ENCODE measurements around the gene NMNAT1. TPM values are rescaled to one million over a fixed set of nuclear protein-coding genes. Genes with fewer than 3 reads are reported as not detected.
"Not testable (repeated sequence)": the region's sequence is repeated elsewhere in the genome, so short reads cannot be mapped to it uniquely, and the experiment has no call there.

The NMNAT1 gene
- total RNA-seq, 1 experiment from 2014 or later: 6.8 TPM

- Histone ChIP-seq H3K4me1 (ENCODE audit: low read length) (no peaks in the 10 kb centered on the region), H3K9me3 (ENCODE audit: low read length) (no peaks in the 10 kb centered on the region), H2AFZ (ENCODE audit: low read length) (no peak overlapping the region), H3K79me2 (ENCODE audit: low read length) (no peaks in the 10 kb centered on the region), H3K4me2 (ENCODE audit: low read depth, low read length, poor library complexity, severe bottlenecking) (no peak overlapping the region), H3K4me3 (ENCODE audit: low read length) (no peak overlapping the region), H3K9ac (ENCODE audit: low read length) (no peak overlapping the region), H3K27ac (ENCODE audit: low read length) (no peak overlapping the region), H4K20me1 (ENCODE audit: insufficient read depth, low read depth, low read length) (no peaks in the 10 kb centered on the region), H3K36me3 (ENCODE audit: insufficient read depth, low read length) (no peaks in the 10 kb centered on the region), H3K9me2 (replicated peaks; ENCODE audit: insufficient read depth, low read length) (no peaks in the 10 kb centered on the region), H3K27me3 (ENCODE audit: low read length) (no peaks in the 10 kb centered on the region)
- no peak for DNase-seq
Observed at GRCh38 chr1:9990944-9991343, 47.7 kb downstream of the NMNAT1 start.

DNA sequence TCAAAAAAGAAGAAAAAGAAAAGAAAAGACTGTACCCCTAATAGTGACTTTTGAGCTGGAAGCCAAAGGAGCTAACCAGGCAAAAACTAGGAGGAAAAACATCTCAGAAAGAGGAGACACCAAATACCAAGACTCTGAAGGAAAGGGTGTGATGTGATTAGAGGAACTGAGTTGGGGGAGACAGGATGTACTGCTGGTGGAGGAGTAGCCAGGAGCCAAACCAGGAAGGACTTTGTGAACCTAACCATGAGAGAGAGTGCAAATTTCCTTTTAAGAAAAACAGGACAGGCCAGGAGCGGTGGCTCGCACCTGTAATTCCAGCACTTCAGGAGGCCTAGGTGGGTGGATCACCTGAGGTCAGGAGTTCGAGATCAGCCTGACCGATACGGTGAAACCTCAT lies 49.6 kb downstream of the NMNAT1 start:
- H3K4me2 ChIP-seq (ENCODE audit: low read depth, low read length, poor library complexity, severe bottlenecking): no peak overlapping the region
- H3K9me3 ChIP-seq (ENCODE audit: low read length): no peaks in the 10 kb centered on the region
- H2AFZ ChIP-seq (ENCODE audit: low read length): no peak overlapping the region
- H3K79me2 ChIP-seq (ENCODE audit: low read length): no peaks in the 10 kb centered on the region
- H3K9me2 ChIP-seq (replicated peaks; ENCODE audit: insufficient read depth, low read length): no peaks in the 10 kb centered on the region
- H3K36me3 ChIP-seq (ENCODE audit: insufficient read depth, low read length): no peaks in the 10 kb centered on the region
- H3K4me1 ChIP-seq (ENCODE audit: low read length): no peaks in the 10 kb centered on the region
- no peak overlapping the region for H3K9ac ChIP-seq (ENCODE audit: low read length)
- H3K27me3 ChIP-seq (ENCODE audit: low read length): no peaks in the 10 kb centered on the region
- no peak overlapping the region for H3K4me3 ChIP-seq (ENCODE audit: low read length)
- no peaks in the 10 kb centered on the region for H4K20me1 ChIP-seq (ENCODE audit: insufficient read depth, low read depth, low read length)
- DNase-seq: no peak
- H3K27ac ChIP-seq (ENCODE audit: low read length): no peak overlapping the region

DNA sequence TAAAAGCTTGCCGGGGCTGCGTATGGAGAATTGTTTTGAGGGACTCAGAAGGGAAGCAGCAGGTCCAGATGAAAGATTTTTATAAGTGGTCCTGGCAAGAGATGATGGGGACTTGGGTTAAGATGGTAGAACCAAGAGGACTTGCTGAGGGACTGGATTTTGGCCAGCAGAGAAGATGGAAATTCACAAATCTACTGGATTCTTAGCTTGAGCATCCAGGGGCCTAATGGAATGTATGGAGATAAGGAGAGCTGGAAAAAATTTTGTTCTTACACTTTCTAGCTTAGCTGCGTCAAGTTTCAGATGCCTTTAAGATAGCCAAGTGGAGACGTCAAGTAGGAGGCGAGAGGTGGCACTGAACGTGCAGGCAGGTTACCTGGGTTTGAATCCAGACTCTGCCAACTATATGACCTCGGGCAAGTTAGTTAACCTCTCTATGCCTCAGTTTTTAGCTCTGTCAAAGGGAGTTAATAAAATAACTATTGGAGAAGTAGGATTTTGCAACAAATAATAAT lies 50.3 kb downstream of the NMNAT1 start:
- Histone ChIP-seq H3K4me2 (ENCODE audit: low read depth, low read length, poor library complexity, severe bottlenecking) (no peak overlapping the region), H3K27ac (ENCODE audit: low read length) (no peak overlapping the region), H3K9me3 (ENCODE audit: low read length) (no peaks in the 10 kb centered on the region), H3K36me3 (ENCODE audit: insufficient read depth, low read length) (no peaks in the 10 kb centered on the region), H3K4me1 (ENCODE audit: low read length) (no peaks in the 10 kb centered on the region), H3K4me3 (ENCODE audit: low read length) (no peak overlapping the region), H3K9ac (ENCODE audit: low read length) (no peak overlapping the region), H3K27me3 (ENCODE audit: low read length) (no peaks in the 10 kb centered on the region), H4K20me1 (ENCODE audit: insufficient read depth, low read depth, low read length) (no peaks in the 10 kb centered on the region), H3K9me2 (replicated peaks; ENCODE audit: insufficient read depth, low read length) (no peaks in the 10 kb centered on the region), H2AFZ (ENCODE audit: low read length) (no peak overlapping the region), H3K79me2 (ENCODE audit: low read length) (no peaks in the 10 kb centered on the region)
- no peak for DNase-seq

DNA sequence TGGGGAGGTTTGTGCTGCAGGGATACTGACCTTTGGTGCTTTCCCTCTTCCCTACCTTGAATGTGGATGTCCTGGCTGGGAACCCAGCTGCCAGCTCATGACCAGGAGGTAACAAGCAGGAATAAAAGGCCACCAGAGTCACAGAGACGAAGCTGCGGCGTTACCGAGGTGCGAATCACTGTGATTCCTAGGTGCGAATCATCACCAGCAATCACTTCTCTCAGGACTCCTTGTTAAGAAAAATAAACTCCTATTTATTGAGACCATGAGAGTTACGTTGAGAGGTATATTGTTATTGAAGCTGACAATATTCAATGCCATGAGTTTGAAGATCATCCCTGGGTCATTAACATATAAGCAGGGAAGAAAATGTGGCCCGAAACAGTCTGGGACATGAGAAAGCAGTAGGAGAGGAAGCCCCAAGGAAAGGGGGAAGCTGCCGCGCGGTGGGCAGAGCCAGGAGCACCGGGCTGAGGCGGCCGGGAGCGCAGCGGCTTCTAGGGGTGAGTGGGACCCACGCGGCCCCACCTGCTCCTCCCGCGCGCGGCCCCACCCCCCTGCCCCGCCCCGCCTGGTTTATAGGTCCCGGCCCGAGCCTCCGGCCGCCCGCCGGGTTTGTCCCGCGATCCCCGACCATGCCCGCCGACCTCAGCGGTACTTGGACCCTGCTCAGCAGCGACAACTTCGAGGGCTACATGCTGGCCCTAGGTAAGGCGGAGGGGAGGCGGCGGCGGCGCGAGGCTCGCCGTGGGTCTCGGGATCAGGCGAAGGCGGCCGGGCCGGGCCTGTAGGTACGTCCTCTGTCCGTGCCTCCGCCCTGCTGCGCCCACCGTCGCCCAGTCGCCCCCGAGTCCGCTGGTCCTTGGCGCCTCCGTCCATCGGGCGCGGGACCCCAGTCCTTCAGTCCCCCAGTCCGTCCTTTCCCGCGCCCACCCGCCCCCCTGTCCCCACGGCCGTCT lies 53.6 kb downstream of the NMNAT1 start, which contains the start of gene RBP7:
Gene RBP7, plus strand, starts transcription at position 605 of the 959 bp plus-strand sequence. Its CDS starts 31 bp downstream, at position 636.
- H3K9me2 ChIP-seq (replicated peaks; ENCODE audit: insufficient read depth, low read length): no peaks in the 10 kb centered on the region
- no peak within 1 kb of the TSS for H3K4me2 ChIP-seq (ENCODE audit: low read depth, low read length, poor library complexity, severe bottlenecking)
- DNase-seq: no peak
- H3K4me1 ChIP-seq (ENCODE audit: low read length): no peaks in the 10 kb centered on the region
- no peaks in the 10 kb centered on the region for H4K20me1 ChIP-seq (ENCODE audit: insufficient read depth, low read depth, low read length)
- H3K9ac ChIP-seq (ENCODE audit: low read length): no peak within 1 kb of the TSS
- H3K9me3 ChIP-seq (ENCODE audit: low read length): no peaks in the 10 kb centered on the region
- H3K27ac ChIP-seq (ENCODE audit: low read length): no peak within 1 kb of the TSS
- no peak within 1 kb of the TSS for H2AFZ ChIP-seq (ENCODE audit: low read length)
- no peaks in the 10 kb centered on the region for H3K27me3 ChIP-seq (ENCODE audit: low read length)
- no peak within 1 kb of the TSS for H3K4me3 ChIP-seq (ENCODE audit: low read length)
- no peaks in the 10 kb centered on the region for H3K79me2 ChIP-seq (ENCODE audit: low read length)
- H3K36me3 ChIP-seq (ENCODE audit: insufficient read depth, low read length): no peaks in the 10 kb centered on the region

- no peak overlapping the region for H3K4me3 ChIP-seq (ENCODE audit: low read length)
- DNase-seq: no peak
- H3K9me2 ChIP-seq (replicated peaks; ENCODE audit: insufficient read depth, low read length): no peaks in the 10 kb centered on the region
Observed at GRCh38 chr1:10001016-10001665, 57.9 kb downstream of the NMNAT1 start.

DNA sequence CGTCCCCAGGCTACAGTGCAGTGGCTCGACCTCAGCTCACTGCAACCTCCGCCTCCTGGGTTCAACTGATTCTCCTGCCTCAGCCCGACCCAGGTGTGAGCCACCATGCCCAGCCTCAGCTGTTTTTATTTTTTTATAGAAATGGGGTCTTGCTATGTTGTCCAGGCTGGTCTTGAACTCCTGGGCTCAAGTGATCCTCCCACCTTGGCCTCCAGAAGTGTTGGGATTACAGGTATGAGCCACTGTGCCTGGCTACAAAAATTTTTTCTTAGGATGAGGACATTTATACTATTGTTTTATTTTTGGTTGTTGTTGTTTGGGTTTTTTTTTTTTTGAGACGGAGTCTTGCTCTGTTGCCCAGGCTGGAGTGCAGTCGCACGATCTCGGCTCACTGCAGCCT lies 62.0 kb downstream of the NMNAT1 start:
- not testable (repeated sequence) for H2AFZ ChIP-seq (ENCODE audit: low read length); DNase-seq; H4K20me1 ChIP-seq (ENCODE audit: insufficient read depth, low read depth, low read length); H3K79me2 ChIP-seq (ENCODE audit: low read length); H3K27ac ChIP-seq (ENCODE audit: low read length); H3K4me2 ChIP-seq (ENCODE audit: low read depth, low read length, poor library complexity, severe bottlenecking); H3K4me1 ChIP-seq (ENCODE audit: low read length); H3K9me2 ChIP-seq (replicated peaks; ENCODE audit: insufficient read depth, low read length); H3K4me3 ChIP-seq (ENCODE audit: low read length); H3K27me3 ChIP-seq (ENCODE audit: low read length); H3K9me3 ChIP-seq (ENCODE audit: low read length); H3K36me3 ChIP-seq (ENCODE audit: insufficient read depth, low read length); H3K9ac ChIP-seq (ENCODE audit: low read length)

More at GRCh38 chr1:10001016-10001665, 57.9 kb downstream of the NMNAT1 start:
- H3K36me3 ChIP-seq (ENCODE audit: insufficient read depth, low read length): no peaks in the 10 kb centered on the region
- no peaks in the 10 kb centered on the region for H3K27me3 ChIP-seq (ENCODE audit: low read length)
- H3K79me2 ChIP-seq (ENCODE audit: low read length): no peaks in the 10 kb centered on the region
- no peaks in the 10 kb centered on the region for H3K4me1 ChIP-seq (ENCODE audit: low read length)
- H3K9me3 ChIP-seq (ENCODE audit: low read length): no peaks in the 10 kb centered on the region
- no peak overlapping the region for H3K27ac ChIP-seq (ENCODE audit: low read length)
- no peak overlapping the region for H2AFZ ChIP-seq (ENCODE audit: low read length)
- H3K9ac ChIP-seq (ENCODE audit: low read length): no peak overlapping the region
- no peak overlapping the region for H3K4me2 ChIP-seq (ENCODE audit: low read depth, low read length, poor library complexity, severe bottlenecking)
- no peaks in the 10 kb centered on the region for H4K20me1 ChIP-seq (ENCODE audit: insufficient read depth, low read depth, low read length)

GRCh38 chr1:10007169-10007568 lies 63.9 kb downstream of the NMNAT1 start:
- Histone ChIP-seq H4K20me1 (ENCODE audit: insufficient read depth, low read depth, low read length) (no peaks in the 10 kb centered on the region), H3K27ac (ENCODE audit: low read length) (no peak overlapping the region), H2AFZ (ENCODE audit: low read length) (no peak overlapping the region), H3K27me3 (ENCODE audit: low read length) (no peaks in the 10 kb centered on the region), H3K9me3 (ENCODE audit: low read length) (no peaks in the 10 kb centered on the region), H3K4me1 (ENCODE audit: low read length) (no peaks in the 10 kb centered on the region), H3K9ac (ENCODE audit: low read length) (no peak overlapping the region), H3K79me2 (ENCODE audit: low read length) (no peaks in the 10 kb centered on the region), H3K4me3 (ENCODE audit: low read length) (no peak overlapping the region), H3K4me2 (ENCODE audit: low read depth, low read length, poor library complexity, severe bottlenecking) (no peak overlapping the region), H3K36me3 (ENCODE audit: insufficient read depth, low read length) (no peaks in the 10 kb centered on the region), H3K9me2 (replicated peaks; ENCODE audit: insufficient read depth, low read length) (no peaks in the 10 kb centered on the region)
- DNase-seq: no peak

- no peaks in the 10 kb centered on the region for H3K4me1 ChIP-seq (ENCODE audit: low read length)
Observed at GRCh38 chr1:10014016-10014415, 70.7 kb downstream of the NMNAT1 start.

More at GRCh38 chr1:10014016-10014415, 70.7 kb downstream of the NMNAT1 start:
- H3K9me3 ChIP-seq (ENCODE audit: low read length): no peaks in the 10 kb centered on the region
- H2AFZ ChIP-seq (ENCODE audit: low read length): no peak overlapping the region
- H3K27me3 ChIP-seq (ENCODE audit: low read length): no peaks in the 10 kb centered on the region
- no peak overlapping the region for H3K27ac ChIP-seq (ENCODE audit: low read length)
- no peak for DNase-seq
- H3K4me2 ChIP-seq (ENCODE audit: low read depth, low read length, poor library complexity, severe bottlenecking): no peak overlapping the region
- H3K9ac ChIP-seq (ENCODE audit: low read length): no peak overlapping the region
- no peaks in the 10 kb centered on the region for H3K36me3 ChIP-seq (ENCODE audit: insufficient read depth, low read length)
- H3K79me2 ChIP-seq (ENCODE audit: low read length): no peaks in the 10 kb centered on the region
- no peaks in the 10 kb centered on the region for H4K20me1 ChIP-seq (ENCODE audit: insufficient read depth, low read depth, low read length)
- no peak overlapping the region for H3K4me3 ChIP-seq (ENCODE audit: low read length)
- H3K9me2 ChIP-seq (replicated peaks; ENCODE audit: insufficient read depth, low read length): no peaks in the 10 kb centered on the region

Measured in Karpas-422 (cell line).